Measurements from ENCODE around the gene CLK2. TPM values are rescaled to one million over a fixed set of nuclear protein-coding genes. Genes with fewer than 3 reads are reported as not detected.
A peak's percentile ranks its signal among the peaks of the same experiment; 100 is the strongest.

The CLK2 gene
- total RNA-seq, 4 donors from 2014 or later, result 31.9 to 92.9 (median 51.5) TPM

DNA sequence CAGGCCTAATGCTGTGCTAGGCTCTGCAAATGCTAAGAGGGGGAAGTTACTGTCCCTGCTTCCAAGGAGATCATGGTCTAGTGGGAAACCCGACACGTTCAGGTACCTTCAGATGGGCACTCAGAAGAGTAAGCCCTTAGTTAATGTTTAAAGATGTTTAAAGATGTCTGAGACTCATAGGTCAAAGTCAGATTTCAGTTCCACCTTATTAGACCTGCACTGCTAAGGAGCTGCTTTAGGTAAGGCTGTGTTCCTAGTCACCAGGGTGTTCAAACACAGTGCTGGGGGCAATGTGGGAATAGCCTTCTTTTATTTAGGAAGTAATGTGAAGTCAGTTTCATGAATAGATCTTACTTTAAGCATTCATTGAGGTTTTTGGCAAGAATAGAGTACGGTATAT is 43.6 kb upstream of the CLK2 start:
- 15 to 61% methylated on average over 2 to 3 of the region's 3 CpGs for WGBS, 2 donors (ENCODE audit: low coverage in 1 of 2)
- intact Hi-C loops (cut with DNase I; ENCODE audit: low total_unique reads), result no loop called here
- no peak for TF ChIP-seq EP300 (IDR thresholded peaks at IDR 0.05; ENCODE audit: low read depth)
- no peak for TF ChIP-seq CTCF (IDR thresholded peaks at IDR 0.05)
- no peak for TF ChIP-seq POLR2A (IDR thresholded peaks at IDR 0.05)
- TF ChIP-seq POLR2AphosphoS5 (IDR thresholded peaks at IDR 0.05), result no peak
- H3K27ac ChIP-seq, result peak overlapping the region; percentile 21 to 34 (median 28)
- H3K36me3 ChIP-seq, result no peaks in the 10 kb centered on the region
- peaks cover 7 to 30% (median 22%) of the 10 kb centered on the region in 4 donors for H3K4me1 ChIP-seq
- in situ Hi-C loops (cut with MboI; ENCODE audit: low pct_ligation_motif_present in 1 of 4, low pct_unique_long_range_greater_than_20kb in 1 of 4, low sequenced_read_pairs in 3 of 4), result loop anchor here in 2 of 4 donors (10.0 kb wide), 1 partner anchor 62 kb away; the partner anchor contains the start of gene ENTREP3 (in 2 of the 2)
- no peak overlapping the region for H3K4me3 ChIP-seq
- DNase-seq, result no peak
- H3K9me3 ChIP-seq, result no peaks in the 10 kb centered on the region
- H3K27me3 ChIP-seq, result no peaks in the 10 kb centered on the region

DNA sequence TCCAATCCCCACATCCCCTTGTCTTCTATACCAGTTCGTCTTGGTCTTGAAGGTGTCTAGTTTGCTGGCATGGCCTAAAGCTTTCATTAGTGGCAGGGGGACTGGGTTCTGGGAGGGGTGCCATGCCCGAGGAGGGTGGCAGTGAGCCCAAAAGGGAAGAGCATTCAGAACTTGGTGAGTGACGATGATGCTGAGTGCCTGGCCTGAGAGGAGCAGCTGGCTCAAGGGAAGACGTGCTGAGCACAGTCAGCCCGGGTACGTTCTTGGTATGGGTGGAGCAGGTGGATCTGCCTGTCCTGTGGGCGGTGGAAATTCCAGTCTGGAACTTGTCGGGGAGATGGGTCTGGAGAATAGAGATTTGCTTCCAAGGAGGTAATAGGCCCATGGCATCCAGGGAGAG is 40.0 kb upstream of the CLK2 start:
- intact Hi-C loops (cut with DNase I; ENCODE audit: low total_unique reads) (no loop called here), in situ Hi-C loops (cut with MboI; ENCODE audit: low pct_ligation_motif_present in 1 of 4, low pct_unique_long_range_greater_than_20kb in 1 of 4, low sequenced_read_pairs in 3 of 4) (loop anchor here in 2 of 4 donors (10.0 kb wide), 1 partner anchor 58 kb away; the partner anchor contains the start of gene ENTREP3 (in 2 of the 2))
- H3K9me3 ChIP-seq, result no peaks in the 10 kb centered on the region
- TF ChIP-seq EP300 (IDR thresholded peaks at IDR 0.05; ENCODE audit: low read depth) (no peak), POLR2AphosphoS5 (IDR thresholded peaks at IDR 0.05) (no peak), POLR2A (IDR thresholded peaks at IDR 0.05) (no peak), CTCF (IDR thresholded peaks at IDR 0.05) (no peak)
- no peaks in the 10 kb centered on the region for H3K27me3 ChIP-seq
- peaks cover 4 to 30% (median 23%) of the 10 kb centered on the region in 4 donors for H3K4me1 ChIP-seq
- 92 to 94% methylated on average over 2 to 8 of the region's 8 CpGs for WGBS, 2 donors (ENCODE audit: low coverage in 1 of 2)
- H3K4me3 ChIP-seq, result no peak overlapping the region
- DNase-seq, result no peak
- no peak overlapping the region for H3K27ac ChIP-seq
- H3K36me3 ChIP-seq, result no peaks in the 10 kb centered on the region

- peak; percentile 49 for DNase-seq
- H3K27ac ChIP-seq, result peak overlapping the region; percentile 91 to 94 (median 94)
- peak overlapping the region; percentile 64 to 94 (median 80) for H3K4me3 ChIP-seq
- in situ Hi-C loops (cut with MboI; ENCODE audit: low pct_ligation_motif_present in 1 of 4, low pct_unique_long_range_greater_than_20kb in 1 of 4, low sequenced_read_pairs in 3 of 4), result loop anchor here in 2 of 4 donors (10.0 kb wide), 1 partner anchor 55 kb away; the partner anchor contains the start of gene ENTREP3 (in 2 of the 2)
- TF ChIP-seq CTCF (IDR thresholded peaks at IDR 0.05) (no peak), POLR2A (IDR thresholded peaks at IDR 0.05) (no peak), EP300 (IDR thresholded peaks at IDR 0.05; ENCODE audit: low read depth) (no peak), POLR2AphosphoS5 (IDR thresholded peaks at IDR 0.05) (no peak)
- no peaks in the 10 kb centered on the region for H3K36me3 ChIP-seq
- H3K9me3 ChIP-seq, result no peaks in the 10 kb centered on the region
- WGBS, 2 donors (ENCODE audit: low coverage in 1 of 2), result 0 to 9% methylated on average over 2 to 8 of the region's 11 CpGs
- no peaks in the 10 kb centered on the region for H3K27me3 ChIP-seq
- intact Hi-C loops (cut with DNase I; ENCODE audit: low total_unique reads), result no loop called here
- peaks cover 10 to 33% (median 20%) of the 10 kb centered on the region in 4 donors for H3K4me1 ChIP-seq
These were observed 36.2 kb upstream of the CLK2 start for GRCh38 chr1:155309423-155310021.

GRCh38 chr1:155308493-155309422 is 35.5 kb upstream of the CLK2 start, which contains the start of gene FDPS:
Gene FDPS (plus strand): TSS chr1:155308866. CDS start chr1:155309790, 924 bp downstream.
- H3K36me3 ChIP-seq, result no peaks in the 10 kb centered on the region
- intact Hi-C loops (cut with DNase I; ENCODE audit: low total_unique reads), result no loop called here
- H3K9me3 ChIP-seq, result no peaks in the 10 kb centered on the region
- H3K27ac ChIP-seq, result peak within 1 kb of the TSS; percentile 91 to 94 (median 94)
- no peaks in the 10 kb centered on the region for H3K27me3 ChIP-seq
- peaks cover 10 to 35% (median 20%) of the 10 kb centered on the region in 4 donors for H3K4me1 ChIP-seq
- peak; percentile 99 for DNase-seq
- WGBS, 2 donors (ENCODE audit: low coverage in 1 of 2), result 0% methylated on average over 51 of the region's 51 CpGs; no CpG with 5 or more reads in 1 of the 2 donors
- in situ Hi-C loops (cut with MboI; ENCODE audit: low pct_ligation_motif_present in 1 of 4, low pct_unique_long_range_greater_than_20kb in 1 of 4, low sequenced_read_pairs in 3 of 4), result no loop called here
- peak within 1 kb of the TSS; percentile 64 to 94 (median 80) for H3K4me3 ChIP-seq
- TF ChIP-seq EP300 (IDR thresholded peaks at IDR 0.05; ENCODE audit: low read depth), result no peak
- peak; percentile 87 to 94 (median 93) for TF ChIP-seq POLR2AphosphoS5 (IDR thresholded peaks at IDR 0.05)
- TF ChIP-seq POLR2A (IDR thresholded peaks at IDR 0.05), result peak; percentile 85
- TF ChIP-seq CTCF (IDR thresholded peaks at IDR 0.05), result peak in 3 of 5 experiments; percentile 23 to 63 (median 63)

All from transverse colon (tissue), 4 donors.